Mesenteric fat pad (tissue), 1 donor: ENCODE data around the gene STK38. TPM values are rescaled to one million over a fixed set of nuclear protein-coding genes. Genes with fewer than 3 reads are reported as not detected.

Source experiments
- DNase-seq: peaks from one replicate; pipeline ENCODE4 v3.0.0-alpha.2; 2020; ENCODE audit warnings: low spot score
- total RNA-seq: library from RNA; stranded (reverse); fragmentation: NEBNext Ultra II Directional; extraction: Animal tissue kit (Norgen Biotek cat#: 25700); gene quantifications from one replicate; pipeline ENCODE4 v1.2.1, GENCODE V29; 2021
- donor health status: DM: yes; HTN: yes; CAD: no.

The STK38 gene
- total RNA-seq, 1 donor from 2014 or later: 31.2 TPM

DNA sequence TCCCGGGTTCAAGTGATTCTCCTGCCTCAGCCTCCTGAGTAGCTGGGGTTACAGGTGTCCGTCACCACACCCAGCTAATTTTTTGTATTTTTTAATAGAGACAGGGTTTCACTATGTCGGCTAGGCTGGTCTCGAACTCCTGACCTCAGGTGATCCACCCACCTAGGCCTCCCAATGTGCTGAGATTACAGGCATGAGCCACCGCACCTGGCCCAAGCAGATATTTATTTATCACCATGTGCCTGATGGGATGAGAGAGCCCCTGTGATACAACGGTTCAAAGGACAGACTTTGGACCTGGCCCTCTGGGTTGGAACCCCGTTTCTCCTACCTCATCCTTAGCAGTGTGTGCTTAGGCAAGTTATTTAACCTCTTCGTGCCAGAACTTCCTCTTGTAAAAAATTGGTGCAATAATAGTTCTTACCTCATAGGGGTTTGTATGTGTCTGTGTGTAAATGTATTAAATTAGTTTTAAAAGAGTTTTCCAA, 19.2 kb upstream of the STK38 start:
- no peak for DNase-seq

DNA sequence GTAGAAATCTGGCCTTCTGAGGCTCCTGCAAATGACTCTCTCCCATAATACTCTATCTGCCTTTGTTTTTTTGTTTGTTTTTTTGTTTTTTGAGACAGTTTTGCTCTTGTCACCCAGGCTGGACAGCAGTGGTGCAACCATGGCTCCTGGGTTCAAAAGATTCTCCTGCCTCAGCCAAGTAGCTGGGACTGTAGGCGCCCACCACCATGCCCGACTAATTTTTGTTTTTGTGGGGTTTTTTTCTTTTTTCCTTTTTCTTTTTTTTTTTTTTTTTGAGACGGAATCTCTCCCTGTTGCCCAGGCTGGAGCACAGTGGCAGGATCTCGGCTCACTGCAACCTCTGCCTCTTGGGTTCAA, 16.6 kb upstream of the STK38 start:
- DNase-seq: no peak

DNA sequence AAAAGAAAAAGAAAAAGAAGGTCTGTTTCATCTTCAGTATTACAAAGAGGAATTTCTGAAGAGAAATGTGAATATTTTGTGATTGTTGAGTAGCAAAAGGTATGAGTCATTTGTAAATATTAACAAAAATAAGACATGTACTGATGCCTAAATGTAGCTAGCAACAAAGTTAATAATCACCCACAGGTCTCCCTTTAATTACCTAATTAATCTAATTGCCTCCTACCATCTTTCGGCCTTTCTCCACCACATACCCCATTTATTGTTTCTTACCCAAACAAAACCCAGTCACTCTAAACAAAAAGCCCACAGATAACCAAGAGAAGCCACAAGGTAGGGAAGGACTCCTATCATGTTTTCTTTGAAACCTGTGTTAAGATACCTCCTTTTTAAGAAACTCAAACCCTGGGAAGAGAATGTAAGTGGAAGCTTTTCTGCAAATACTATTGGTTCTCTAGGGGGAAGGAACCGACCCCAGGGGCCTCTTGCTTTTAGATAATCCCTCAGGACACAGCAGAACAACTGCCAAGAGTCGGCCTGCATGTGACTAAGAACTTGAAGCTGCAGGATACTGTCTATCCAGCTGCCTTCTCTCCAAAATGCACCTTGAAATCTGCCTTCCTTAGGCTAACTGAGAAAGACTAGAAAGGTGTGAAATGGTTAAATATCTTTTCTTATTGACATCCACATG, 16.1 kb upstream of the STK38 start:
- no peak for DNase-seq

DNA sequence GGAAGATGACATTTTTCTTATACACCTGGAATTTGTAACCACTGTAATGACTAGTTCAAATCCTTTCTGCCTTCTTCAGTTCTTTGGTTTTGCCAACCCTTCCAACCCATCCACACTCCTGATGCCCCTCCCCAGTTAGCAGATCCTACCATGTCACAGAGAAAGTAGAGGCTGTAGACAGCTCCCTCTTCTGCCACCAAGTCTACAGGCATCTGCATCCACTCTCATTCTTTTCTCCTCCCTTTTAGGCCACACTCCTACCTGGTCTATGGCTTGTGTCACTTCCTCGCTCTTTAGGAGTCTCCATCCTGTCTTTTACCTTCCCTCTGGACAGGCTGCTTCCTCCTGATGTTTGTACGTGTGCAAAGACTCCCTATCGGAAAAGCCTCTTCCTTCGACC, 13.5 kb upstream of the STK38 start:
- DNase-seq: no peak

DNA sequence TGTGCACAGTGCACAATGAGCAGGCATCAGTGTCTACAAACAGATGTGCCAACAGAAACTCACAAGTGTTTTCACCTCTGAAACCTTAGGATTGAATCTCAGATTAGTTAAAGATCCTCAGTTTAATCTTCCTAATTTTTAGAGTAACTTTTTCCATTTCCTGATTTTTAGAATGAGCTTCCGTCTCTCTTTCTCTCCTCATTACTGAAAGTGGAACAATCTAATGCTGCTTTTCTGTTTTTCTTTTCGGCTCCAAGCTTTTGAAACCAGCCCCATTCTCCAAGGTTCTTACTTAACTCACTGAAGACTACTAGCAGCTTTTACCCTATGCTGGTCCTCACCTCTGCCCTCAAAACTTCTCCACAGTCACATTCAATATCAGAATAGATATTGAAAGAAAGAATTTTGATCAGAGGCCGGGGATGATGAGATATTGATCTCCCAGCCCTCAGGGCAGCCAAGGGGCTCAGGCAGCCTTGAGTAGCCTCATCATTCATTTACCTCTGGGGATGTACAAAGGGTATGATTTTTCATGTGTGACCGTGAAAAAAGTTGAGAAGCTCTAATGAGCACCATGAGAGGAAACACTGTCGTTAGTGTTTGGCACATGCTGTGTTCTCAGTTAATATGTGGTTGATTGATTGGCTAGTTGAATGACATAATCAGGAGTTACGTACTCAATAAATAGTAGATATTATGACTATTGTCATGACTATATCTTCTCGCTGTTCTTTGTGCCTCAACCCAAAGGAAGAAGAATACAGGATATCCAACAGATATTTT, 11.9 kb upstream of the STK38 start:
- no peak for DNase-seq

DNA sequence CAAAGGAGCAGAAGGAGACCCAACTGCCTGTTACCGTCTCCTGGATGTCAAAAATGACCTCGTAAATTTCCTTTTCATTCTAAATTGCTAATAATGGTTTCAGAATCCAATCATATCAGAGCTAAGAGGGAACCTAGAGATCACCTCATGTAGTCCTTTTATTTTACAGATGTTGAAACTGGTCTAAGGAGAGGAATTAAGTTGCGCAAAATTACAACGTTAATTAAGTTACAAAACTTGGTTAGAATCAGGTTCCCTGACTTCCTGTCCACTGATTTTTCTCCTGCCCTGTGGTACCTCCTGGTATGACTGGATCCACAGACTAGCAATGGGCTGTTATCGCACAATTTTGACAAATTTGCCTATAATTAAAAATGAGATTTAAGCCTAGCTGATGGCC, 9.0 kb upstream of the STK38 start:
- no peak for DNase-seq

DNA sequence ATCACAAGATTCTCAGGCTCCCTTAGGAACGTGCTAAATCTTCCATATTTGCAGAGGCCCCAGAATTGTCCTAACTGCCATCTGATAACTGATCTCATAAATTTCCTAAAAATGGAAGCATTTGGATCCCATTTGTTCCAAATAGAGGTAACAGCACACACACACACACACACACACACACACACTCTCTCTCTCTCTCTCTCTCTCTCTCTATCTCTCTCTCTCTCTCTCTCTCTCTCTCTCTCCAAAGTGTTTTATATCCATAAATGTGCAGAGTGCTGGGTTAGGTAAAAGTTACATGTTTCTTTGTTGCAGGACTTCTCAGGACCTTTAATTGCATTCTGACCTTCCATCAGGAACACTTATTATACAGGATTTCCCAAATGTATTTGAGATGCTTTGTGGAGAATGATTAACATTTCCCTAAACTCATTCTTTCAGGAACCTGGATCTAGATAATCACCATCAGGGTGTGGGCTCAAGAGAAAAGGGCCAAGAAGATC, 8.5 kb upstream of the STK38 start:
- no peak for DNase-seq

DNA sequence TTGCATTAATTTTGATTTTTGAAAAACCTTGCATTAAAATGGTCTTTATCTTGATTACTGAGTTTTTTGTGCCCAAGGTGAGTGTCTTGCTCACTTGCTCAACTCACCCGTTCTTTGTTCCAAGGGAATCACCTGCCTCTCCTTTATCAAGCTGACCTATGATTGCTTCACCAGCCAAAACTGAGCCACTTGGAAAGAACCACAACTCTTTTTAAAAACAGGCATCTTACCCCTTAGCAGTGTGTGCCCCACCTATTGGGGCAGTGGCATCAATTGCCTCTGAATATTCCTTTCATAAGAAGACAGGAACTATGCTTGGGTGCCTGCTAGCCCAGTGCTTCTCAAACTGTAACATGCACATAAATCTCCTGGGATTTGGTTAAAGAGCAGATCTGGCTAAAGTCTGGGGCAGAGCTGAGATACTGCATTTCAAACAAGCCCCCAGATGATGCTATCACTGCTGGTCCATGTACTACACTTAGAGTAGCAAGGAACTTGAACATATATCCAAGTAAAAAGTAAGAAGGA, 3.3 kb upstream of the STK38 start:
- no peak for DNase-seq

DNA sequence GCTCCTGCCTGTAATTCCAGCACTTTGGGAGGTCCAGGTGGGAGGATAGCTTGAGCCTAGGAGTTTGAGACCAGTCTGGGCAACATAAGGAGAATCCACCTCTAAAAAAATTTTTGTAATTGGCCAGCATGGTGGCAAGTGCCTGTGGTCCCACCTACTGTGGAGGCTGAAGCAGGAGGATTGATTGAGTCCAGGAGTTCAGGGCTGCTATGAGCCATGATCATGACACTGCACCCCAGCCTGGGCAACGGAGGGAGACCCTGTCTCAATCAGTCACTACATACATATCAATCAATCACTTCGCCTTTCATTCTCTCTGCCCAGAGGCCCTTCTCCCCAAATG, 1.1 kb upstream of the STK38 start:
- no peak for DNase-seq

DNA sequence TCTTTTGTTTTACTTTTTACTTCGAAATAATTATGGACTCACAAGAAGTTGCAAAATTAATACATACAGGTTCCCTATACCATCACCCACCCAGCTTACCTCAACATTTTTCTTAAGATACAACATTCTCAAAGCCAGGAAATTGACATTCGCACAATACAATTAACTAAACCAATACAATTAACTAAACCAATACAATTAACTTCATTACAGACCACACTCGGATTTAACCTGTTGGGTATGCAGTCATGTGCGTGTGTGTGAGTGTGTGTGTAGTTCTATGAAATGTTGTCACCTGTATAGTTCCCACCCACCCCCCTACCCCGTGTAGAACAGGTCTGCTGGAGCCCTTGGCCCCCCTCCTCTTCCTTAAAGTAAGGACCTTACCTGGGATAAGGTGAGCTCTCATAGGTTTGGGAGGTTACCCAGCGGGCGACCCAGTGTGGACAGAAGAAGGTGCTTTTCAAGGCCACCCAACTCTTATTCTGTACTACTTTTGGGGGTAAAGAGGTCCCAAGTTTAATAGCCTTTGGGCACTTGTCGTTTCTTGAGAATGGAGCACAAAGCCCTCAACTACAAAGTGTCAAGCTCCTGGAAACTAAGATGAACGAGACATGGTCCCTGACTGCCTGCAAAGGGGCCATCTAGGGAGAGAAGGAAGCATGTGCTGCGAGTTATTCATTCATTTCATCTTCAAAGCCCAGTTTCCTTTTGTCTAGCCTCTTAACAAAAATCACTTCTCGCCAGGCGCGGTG, 544 bp upstream of the STK38 start:
- DNase-seq: no peak

DNA sequence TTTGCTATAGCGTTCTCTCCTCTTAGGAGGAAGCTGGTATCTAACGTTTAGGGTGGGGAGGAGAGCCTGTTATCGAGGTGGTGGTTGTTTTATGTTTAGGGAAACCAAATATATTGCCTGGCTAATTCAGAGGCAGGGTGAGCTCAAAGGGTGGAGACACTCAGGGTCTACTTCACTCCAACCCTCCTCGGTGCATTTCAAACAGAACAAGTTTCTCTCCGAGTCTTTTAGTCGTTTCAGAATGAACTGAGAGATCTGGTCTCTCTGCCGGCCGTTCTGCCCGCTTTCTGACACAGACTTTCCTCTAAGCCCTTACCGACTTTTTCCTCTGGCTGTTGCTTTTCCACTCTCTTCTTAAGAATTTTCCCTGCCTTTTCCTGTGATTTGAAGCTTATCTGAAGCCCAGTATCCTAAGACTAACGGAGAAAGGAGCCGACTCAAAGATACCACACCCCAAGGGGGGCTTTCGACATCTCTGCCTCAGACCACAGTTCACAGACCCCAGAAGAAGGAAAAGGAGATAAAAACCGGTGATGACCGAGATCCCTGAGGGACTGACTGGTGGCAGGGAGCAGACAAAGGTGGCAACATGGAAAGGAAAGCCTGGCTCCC, 865 bp downstream of the STK38 start:
- DNase-seq: no peak

DNA sequence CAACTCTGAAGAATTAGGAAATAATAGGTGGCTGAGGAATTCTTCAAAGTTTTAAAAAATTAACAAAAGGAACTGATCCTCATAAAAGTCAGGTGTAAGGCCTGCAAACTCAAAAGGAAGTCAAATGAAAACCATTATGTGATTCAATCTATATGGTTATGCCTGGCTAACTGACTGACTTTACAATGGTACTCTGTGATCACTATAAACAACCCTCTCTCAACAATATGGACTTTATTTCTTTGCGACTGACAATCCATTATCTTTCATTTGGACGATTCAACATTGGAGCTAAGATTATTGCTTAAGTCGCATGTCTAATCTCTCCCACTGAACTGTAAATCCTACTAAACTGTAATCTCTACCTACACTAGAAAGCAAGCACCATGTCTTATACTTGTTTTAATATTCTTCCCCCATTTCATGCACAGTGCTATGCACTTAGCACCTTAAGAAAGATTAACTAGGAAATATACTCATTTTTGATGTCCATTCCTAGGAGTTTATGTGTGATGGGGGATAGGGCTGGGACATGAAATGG, 1.4 kb downstream of the STK38 start:
- no peak for DNase-seq

DNA sequence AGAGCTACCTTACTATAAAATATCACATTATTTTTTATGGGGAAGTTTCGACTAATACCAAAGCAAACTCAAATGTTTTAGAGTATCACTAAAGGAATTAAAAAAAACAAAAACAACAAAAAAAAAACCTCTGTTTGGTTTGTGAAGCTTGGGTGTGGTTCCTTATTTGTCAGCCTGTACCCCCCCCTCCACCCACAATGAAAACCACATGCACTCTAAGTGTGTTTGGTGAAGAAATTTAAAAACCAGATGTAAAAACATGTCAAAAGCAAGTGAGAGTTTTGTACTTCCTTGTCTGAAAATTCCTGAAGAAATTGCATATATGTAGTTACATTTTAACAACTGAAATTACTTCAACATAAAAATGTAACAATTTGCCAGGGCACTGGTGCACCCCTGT, 3.1 kb downstream of the STK38 start:
- DNase-seq: no peak

DNA sequence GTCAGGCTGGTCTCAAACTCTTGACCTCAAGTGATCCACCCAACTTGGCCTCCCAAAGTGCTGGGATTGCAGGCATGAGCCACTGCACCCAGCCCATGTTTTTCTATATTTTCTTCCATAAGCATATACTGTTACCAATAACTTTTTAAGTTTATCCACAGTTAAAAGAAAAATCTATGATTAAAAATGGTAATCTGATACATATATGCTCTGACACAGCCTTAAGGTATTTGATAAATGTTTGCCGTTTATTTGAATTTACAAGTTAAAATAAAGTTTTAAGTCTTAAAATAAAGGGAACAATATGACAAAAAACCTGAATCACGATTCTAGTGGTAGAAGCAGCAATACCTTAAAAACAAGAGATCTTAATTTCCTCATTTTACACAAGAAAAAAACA, 5.2 kb downstream of the STK38 start:
- DNase-seq: no peak

DNA sequence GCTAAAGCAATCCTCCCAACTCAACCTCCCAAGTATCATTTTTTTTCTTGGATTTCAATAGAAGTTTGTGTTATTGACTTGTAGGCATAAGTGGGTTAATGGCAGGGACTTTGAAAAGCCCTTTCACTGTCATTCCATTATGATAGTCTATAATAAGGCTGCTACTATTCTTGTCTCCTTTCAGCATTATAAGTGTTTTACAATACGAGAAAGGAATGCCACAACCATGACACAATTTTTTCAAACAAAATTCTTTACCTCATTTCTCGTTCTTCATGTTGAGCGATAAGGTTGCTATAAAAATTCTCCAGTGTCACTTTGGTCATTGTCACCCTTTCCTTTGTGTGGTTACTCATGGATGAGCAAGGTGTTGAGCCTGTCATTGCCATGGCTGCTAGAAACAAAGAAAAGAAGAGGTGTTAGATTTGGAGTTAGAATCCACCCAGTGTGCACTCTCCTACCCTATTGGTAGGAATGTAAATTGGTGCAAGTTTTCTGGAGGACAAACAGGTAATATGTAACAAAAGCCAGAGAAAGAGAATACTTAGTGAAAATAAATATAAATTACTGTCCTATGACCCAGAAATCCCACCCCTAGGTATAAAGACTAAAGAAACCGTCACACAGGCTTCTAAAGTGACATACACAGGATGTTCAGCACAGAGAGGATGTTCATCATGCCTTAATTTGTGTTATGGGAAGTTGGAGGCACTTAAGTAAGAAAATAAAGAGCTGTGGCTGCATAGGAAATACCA, 7.3 kb downstream of the STK38 start:
- no peak for DNase-seq

DNA sequence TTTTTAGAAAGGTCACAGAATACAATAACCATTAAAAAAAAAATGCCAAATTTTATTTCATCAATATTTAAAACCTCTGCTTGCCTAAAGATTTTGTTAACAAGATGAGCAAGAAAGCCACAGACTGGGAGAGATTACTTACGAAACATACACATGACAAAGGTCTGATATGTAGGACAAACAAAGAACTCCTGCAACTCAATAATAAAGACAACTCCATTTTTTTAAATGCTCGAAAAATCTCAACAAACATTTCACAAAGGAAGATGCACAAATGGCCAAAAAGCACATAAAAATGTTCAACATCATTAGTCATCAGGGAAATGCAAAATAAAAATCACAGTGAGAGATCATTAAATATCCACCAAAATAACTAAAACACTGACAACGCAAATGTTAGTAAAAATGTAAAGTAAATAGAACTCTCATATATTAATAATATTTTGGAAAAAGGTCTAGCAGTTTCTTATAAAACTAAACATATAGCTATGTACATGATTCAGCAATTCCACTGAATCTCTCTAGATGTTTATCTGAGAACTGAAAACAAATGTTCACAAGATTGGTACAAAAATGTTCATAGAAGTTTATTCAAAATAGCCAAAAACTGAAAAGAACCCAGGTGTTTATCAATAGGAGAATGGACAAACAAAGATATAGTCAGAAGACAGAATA, 10.3 kb downstream of the STK38 start:
- DNase-seq: no peak

DNA sequence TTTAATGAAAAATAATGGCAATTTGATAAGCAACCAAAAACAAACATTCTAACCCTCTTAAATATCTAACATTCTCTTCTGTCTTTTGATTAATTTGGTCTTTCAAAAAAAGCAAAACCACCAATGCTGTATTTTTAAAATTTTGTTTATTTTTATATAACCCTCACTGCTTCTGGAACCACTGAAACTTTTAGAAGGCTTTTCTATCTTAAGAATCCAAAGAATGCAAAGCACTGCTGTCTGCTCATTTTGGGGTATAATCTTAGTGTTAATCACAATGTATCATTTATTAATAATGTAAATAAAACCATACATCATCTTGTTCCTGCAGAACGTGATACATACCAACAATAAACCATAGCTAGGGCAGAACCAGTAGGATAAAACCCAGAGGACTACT, 14.0 kb downstream of the STK38 start:
- no peak for DNase-seq

DNA sequence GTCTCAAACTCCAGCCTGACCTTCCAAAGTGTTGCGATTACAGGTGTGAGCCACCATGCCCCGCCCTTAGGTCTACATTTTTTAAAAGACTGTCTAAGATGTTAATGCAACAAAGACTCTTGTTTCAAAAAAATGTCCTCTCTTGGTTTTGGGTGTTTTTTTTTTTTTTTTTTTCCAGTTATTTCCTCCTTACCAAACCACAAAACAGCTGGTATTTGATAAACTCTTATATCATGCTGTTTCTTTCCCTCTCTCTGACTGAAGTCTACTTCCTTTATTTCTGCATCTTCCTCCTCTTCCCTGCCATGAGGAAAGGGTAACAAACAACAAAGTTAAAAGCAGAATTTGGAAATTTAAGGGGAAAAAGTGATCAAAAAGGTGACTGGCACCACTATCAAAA, 21.2 kb downstream of the STK38 start:
- no peak for DNase-seq

DNA sequence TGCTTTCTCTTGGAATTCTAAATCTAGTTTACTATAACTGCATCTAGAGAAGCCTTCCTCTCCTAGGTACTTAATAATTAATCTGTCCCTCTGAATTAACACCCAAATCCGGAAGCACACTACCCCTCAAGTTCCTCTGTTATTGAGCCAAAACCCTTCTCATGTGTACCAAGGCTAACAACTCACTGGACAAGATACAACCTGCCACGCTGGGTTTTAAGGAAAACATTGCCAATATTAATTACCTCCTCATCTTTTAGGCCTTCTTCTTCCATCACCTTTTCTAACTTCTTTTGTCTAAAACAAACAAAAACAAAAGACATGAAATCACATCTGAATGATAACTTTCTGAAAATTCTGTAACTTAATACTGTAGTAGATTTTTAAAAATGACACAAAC, 21.9 kb downstream of the STK38 start:
- no peak for DNase-seq

DNA sequence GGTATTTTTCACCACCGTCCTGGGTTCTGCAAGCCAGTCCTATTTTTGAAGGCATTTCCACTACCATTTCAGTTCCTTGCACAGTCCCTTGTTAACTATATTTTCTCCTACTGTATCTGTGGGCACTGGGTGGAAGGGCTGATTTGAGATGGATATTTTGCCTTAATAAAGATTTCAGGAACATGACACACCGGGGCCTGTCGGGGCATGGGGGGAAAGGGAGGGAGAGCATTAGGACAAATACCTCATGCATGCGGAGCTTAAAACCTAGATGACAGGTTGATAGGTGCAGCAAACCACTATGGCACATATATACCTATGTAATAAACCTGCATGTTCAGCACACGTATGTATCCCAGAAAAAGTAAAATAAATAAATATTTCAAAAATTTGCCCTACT, 22.4 kb downstream of the STK38 start:
- no peak for DNase-seq
